ENCODE data around the gene HAT1.
"Not testable (repeated sequence)": the region's sequence is repeated elsewhere in the genome, so short reads cannot be mapped to it uniquely, and the experiment has no call there.

HAT1 gene, protein sequence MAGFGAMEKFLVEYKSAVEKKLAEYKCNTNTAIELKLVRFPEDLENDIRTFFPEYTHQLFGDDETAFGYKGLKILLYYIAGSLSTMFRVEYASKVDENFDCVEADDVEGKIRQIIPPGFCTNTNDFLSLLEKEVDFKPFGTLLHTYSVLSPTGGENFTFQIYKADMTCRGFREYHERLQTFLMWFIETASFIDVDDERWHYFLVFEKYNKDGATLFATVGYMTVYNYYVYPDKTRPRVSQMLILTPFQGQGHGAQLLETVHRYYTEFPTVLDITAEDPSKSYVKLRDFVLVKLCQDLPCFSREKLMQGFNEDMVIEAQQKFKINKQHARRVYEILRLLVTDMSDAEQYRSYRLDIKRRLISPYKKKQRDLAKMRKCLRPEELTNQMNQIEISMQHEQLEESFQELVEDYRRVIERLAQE

DNA sequence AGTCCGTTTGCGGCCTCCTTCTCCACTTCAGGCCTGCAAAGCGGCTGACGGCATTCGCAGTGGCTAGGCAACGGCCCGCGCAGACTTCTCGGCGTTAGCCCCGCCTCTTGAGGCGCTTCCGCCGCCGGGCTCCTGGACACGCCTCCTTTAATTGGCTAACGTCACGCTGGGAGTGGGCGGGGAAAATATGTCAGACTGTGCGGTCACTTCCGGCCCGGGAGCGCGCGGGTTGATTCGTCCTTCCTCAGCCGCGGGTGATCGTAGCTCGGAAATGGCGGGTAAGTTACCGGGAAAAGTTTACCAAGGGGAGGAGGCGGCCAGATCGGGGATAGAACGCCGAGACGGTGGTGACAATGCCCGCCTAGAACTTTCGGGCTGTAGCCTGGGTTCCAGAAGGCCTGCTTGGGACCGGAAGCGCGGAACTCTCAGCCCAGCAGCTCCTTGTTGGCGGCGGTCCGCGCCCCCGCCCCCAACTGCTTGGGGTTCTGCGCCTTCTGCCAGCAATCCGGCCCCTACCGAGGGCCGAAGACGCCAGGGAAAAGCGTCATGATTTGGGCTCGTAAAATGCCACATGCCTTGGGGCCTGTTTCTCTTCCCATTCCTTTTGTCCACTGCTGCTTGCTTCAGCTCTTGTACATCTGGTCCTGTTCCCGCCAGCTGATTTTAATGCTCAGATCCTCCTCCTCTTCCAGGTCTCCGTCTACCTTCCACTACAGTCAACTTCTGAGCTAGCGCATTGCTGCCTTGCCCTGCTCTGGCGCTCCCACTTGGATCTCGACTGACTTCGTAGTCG is at the start of gene HAT1:
Gene HAT1, plus strand, starts transcription at position 232 of the 793 bp plus-strand sequence. Its CDS starts 40 bp downstream, at position 272.
- DNase-seq: peak; percentile 97 to 99

DNA sequence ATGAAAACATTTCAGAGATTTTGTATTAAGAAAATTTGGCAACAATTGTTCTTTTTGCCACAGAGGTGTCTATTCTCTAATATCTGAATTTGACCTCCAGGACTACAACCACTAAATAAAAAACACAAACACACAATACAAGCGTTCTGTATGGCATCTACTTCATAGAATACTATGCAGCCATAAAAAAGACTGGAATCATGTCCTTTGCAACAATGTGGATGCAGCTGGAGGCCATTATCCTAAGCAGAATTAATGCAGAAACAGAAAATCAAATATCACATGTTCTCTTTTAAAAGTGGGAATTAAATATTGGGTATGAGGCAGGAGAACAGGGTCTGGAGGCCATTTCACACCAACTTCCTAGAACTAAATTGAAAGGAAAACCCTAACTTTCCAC is 47.7 kb upstream of the HAT1 start:
- no peak for DNase-seq

DNA sequence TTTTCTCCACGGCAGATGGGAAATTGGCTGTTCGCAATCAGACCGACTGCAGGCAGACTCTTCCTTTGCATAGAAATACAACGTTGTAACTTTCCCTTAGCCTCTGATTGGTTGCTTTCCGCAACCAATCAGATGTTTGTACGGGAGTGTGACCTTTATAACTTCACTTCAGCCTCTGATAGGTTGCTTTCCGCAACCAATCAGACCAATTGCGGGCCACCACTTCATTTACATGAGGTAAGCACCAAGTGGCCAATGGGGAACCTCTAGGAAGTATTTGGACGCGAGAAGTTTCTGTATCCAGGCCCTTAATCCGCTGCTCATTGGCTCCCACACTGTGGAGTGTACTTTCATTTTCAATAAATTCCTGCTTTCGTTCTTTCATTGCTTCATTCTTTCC is 47.3 kb upstream of the HAT1 start:
- DNase-seq: no peak

DNA sequence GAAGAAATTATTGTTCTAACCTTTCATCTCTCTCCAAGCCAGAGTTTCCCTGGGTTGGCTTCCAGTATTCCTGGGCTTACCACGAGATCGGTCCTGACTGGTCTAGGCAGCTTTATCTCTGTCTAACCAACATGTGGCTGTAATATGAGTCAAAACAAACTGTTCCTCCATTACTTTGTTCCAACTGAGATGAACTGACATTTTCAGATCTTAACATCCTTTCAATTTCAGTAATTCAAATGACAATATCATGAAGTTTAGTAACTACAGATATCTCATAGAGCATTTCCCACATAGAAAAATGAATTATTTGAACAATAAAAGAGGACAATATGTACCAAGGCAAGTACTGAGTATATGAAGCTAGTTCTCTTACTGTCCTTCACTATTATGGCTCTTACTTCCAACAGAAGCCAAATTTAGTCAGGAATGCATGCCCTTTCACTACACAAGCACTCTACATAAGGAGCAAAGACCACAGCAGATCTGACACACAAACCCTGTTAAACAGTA is 43.7 kb upstream of the HAT1 start:
- no peak for DNase-seq

DNA sequence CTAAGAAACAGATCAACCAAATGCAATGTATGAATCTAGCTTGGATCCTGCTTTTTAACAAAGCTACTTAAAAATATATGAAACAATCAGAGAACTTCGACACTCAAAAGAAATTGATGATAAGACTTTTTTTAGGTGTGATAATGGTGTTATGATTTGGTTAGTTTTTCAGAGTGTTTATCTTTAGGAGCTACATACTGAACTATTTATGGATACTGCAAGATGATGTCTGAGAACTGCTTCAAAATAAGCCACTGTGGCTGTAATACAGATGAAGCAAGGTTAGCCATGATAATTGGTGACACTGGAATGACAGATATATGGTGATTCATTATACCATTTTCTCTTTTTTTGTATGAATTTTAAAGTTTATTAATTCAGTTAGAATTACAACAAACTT is 42.4 kb upstream of the HAT1 start:
- DNase-seq: no peak

DNA sequence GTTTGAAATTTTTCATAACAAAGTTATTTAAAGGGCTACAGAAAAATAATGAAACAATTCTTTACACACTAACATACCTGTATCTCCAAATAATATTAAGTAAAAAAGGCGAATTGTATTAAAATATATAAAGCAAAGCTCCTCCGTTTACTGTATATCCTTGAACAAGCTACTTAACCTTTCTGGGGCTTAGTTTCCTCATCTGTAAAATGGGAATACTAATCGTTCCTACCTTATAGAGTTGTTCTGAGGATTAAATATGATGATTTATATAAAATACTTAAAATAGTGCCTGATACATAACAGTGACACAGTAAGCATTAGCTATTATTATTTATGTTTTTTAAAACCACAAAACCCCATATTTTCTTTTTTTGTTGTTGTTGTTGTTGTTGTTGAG is 41.5 kb upstream of the HAT1 start:
- no peak for DNase-seq

DNA sequence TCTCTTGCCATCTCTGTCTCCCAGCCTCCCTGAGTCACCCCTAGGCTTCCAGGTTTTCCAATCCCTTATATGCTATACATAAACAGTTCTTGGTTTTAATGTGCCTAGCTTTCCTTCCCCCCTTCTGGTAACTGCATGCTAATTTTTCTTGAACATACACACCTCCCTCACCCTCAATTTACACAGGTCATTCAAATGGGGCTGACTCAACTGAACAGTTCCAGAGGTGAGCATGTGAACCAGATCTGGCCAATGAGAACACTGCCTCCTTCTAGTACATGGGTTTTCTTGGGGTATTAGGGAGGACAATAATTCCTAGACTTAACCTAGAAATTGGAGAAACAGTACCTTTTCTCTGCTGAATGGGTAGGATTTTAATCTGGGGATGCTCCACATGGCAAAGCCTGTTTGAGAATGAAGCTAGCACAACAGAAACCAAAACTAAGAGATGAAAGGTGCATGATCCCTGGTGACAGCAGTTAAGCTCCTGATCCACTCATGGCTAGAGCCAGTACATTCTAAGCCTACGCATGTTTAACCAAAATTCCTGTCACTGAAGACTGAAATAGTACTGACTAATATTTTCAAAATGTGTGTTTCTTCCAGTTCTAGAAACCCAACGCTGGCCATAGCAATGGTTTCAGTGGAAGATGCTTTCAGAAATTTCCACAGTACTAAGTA is 40.0 kb upstream of the HAT1 start:
- DNase-seq: no peak

DNA sequence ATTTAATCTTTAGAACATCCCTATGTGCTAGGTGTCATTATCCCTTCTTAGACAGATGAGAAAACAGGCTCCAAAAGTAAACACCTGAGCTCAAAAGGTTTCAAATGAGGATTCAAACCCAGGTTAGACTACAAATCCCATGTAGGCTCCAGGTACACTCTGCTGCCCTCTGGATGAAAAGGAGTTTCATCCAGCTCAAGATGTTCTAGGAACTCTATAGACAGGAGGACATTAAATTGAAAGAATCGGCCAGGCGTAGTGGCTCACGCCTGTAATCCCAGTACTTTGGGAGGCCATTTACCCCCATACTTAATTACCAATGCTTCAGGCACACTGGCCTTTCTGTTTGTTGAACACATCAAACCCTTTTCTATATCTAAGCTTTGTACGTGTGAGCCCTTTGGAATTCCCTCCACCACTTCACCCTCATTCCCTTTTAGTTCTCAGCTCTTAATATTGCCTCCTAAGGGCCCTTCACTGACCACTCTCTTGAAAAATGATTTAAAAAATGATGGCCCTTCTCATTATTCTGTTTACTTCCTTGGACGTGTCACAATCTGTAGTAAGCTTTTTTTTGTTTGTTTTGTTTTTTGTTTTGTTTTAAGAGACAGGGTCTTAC is 38.9 kb upstream of the HAT1 start:
- DNase-seq: no peak

DNA sequence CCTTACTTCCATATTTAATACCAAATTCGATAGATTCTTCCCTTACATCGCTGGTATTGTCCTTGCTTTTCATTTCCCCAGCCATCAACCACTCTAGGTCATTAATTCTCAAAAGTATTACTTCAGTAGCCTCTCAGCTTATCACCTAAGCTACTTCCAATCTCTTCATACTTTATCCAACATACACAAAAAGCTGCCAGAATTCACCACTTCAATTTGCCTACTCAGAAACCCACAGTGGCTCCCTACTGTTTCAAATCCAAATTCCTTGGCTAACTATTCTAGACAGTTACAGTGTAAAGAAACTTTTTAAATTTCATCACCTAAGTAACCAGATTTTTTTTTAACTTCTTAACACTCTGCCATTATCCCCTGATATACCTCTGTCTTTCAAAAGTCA is 32.9 kb upstream of the HAT1 start:
- DNase-seq: no peak

DNA sequence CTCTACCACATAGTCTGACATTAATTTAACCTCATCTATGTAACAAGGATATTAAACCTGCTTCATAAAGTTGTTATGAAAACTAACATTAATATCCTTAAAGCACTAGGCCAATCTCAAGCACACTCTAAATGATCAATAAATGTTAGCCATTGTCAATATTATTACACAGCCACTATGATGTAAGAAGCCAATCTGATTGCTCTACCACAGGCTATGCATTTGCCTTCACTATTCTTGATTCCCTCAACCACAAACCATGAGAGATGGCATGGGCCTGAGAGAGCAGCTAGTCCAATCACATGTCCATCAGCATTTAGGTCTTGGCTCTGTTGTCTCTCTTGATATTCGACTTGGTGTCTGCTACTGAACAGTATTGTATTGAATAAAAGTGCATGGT is 32.5 kb upstream of the HAT1 start:
- DNase-seq: no peak

DNA sequence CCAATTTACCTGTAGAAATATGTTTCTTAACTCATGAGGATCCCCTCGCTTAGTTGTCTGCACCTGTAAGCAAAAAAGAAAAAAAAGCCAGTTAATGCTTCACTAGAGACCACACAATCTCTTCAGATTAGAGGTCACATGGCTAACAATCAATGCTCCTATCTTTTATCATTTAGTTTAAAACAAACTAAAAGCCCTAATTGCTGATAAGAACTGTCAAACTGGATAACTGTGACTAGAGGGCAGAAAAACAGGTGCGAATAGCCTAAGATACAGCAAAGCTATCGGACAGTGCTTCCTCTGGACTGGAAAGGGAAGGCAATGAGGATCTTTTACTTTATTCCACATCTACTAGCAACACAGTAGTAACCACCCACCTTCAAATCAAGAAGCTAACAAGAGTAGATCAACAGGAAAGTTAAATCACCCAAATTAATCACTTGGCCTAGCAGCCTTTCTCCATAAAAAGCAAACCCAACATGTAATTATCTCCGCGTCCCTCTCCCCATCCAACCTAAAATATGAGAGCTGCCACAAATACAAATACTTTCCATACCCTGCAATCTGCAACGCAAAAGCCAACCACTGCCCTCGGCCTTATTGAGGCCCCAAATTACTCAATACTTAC is 29.0 kb upstream of the HAT1 start:
- DNase-seq: no peak

DNA sequence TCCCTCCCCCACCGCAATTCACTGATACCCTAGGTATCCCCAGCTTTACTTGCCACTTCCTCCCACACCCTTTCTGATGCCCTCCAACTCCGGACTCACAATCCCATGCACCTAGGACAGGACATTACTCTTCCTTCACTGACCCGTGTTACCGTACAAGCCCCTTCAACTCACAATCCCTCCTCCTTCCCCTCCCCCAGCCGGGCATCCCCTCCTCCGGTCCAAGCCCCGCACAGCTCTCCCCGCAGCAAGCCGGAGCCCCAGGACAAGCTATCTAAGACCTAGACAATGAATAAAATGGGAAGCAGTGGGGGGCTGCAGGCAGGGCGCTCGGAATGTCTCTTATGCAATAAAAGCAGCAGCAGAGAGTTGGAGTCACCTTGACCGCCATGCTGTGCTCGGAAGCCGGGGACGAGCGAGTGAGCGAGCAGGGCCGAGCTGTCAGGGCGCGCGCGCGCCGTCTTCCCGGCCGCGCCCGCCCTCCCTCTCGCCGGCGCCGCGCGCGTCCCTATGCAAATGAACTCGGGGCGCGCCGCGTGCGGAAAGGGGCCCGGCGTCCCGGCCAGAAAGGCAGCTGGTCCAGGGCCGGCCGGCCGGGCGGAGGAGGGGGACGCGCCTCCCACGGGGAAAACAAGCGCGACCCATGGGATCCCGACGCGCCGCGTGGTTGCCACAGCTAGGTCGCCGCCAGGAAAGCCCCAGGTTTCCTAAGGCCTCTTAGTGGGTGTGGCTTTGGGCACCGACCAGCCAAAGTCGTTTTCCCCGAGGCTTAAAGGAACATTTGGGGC is 28.2 kb upstream of the HAT1 start, which contains the start of gene SLC25A12:
Gene SLC25A12, minus strand, starts transcription at position 421 of the 788 bp plus-strand sequence. Its CDS starts 30 bp downstream, at position 391.
- peak; percentile 60 to 70 for DNase-seq

DNA sequence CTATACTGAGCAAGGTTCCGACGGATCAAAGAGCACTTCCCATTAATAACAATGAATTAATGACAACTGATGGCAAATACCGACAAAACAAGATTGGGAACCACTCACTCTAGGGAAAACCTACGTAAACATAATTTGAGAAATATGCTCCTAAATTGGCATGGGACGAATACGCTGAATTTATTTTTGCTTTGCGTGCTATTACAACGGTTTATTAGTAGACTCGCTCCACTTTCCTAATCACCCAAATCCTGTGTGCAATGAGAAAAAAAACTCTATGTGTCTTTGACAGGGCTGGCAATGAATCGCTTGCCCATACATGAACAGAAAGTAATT is 27.7 kb upstream of the HAT1 start:
- DNase-seq: no peak

DNA sequence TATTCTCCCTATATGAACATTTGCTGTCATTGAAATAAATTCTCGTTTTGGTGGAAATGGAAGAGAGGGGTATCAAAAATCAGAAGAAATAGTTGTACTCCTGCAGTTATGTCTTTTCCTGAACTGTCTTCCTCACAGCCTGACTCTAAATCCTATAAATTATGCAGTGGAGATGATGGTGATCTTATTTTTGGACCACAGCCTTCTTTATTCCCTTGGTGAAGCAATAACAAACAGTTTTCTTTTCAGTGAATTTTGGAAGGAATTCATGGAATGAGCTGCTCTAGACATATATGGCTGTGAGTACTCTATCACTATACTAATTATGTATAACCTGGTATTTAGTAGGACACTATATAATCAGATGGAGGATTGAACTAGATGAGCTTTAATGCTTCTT is 26.5 kb upstream of the HAT1 start:
- DNase-seq: no peak

DNA sequence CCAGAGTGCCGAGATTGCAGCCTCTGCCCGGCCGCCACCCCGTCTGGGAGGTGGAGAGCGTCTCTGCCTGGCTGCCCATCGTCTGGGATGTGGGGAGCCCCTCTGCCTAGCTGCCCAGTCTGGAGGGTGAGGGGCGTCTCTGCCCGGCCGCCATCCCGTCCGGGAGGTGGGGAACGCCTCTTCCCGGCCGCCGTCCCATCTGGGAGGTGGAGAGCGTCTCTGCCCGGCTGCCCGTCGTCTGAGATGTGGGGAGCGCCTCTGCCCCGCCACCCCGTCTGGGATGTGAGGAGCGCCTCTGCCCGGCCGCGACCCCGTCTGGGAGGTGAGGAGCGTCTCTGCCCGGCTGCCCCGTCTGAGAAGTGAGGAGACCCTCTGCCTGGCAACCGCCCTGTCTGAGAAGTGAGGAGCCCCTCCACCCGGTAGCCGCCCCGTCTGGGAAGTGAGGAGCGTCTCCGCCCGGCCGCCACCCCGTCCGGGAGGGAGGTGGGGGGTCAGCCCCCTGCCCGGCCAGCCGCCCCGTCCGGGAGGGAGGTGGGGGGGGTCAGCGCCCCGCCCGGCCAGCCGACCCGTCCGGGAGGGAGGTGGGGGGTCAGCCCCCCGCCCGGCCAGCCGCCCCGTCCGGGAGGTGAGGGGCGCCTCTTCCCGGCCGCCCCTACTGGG is 22.5 kb upstream of the HAT1 start:
- DNase-seq: not testable (repeated sequence)

DNA sequence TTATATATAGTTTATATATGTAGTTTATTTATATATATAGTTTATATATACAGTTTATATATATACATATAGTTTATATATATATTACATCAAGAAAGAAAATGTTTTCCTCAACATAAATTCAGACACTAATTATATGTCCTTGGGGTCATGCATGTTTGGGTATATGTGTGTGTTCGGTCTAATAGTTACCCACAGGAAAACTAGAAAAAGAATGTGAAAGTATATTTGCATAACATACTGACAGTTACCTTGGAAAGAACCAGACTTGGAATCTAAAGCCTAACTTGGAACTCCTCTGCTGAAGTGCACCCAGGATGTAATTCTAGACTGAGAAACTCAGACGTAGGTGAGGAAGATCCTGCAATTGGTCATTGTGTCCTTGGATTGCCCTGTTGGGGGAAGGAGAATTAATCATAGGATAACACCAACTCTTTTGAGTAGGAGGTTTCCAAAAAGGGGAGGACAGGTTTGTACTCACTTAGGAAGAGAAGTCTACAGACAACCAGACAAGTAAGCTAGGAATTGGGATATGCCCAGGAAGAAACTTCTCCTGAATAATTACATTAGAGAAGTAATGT is 19.3 kb upstream of the HAT1 start:
- DNase-seq: no peak

DNA sequence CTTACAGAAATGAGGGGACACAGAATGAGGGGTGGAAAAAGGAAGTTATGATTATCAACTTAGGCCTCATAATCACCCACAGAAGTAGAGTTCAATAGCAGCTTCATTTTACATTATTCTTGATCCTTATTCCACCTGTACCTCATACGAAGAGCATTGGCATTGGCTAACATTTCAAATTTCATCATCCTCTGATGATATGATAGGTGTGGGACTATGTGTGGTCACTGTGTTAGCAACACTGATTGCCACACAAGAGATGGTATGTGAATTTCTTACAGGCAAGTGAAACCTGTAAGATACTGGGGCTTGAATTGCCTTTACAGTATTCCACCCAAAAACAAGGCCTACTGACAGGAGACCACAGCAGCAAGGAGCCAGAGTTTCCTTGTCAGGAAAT is 14.0 kb upstream of the HAT1 start:
- no peak for DNase-seq

DNA sequence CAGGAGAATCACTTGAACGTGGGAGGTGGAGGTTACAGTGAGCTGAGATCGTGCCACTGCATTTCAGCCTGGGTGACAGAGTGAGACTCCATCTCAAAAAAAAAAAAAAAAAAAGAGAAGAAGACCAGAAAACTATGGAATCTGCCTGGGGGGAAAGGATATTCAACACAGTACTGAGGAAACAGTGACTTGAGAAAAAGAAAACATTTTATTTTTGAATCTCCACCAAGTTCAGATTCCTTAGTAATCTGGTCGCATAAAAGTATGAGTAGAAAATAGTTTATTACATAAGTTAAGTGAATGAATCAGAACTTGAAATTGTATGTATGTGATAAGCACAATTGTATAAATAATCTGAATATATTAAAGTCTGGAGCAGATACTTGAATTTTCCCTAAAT is 13.0 kb upstream of the HAT1 start:
- no peak for DNase-seq

DNA sequence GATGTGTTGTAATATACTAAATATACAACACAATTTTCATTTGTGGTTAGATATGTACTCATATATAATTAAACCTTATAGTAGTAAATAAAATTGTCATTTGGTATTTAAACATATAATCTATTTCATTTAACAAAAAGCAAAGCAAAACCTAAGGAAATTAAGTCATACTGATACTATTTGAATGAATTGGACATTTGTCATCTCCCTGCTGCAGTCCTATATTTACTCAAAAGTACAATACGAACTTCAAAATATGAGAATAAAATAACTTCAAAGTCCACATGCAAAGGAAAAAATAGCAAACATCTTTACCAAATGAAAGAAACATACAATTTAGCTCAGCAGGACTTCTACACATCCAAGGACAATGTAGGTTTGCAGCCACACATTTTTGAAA is 11.8 kb upstream of the HAT1 start:
- DNase-seq: no peak

DNA sequence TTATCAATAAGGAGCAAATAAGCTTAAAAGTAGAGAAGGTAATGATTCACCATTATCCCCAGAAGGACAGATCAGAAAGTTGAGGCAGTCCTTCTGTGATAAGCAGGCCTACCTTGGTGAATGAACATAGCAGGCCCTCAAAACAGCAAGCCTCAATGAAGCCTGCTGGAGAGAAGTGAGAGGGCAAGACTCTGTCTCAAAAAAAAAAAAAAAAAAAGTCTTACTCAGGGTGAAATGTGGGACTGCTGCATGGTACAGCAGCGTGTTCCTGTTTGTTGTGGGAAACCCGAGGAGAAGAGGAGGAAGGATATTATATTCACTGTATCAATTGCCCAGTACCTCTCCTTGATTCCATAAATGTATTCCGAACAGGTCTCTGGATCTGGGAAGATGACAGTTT is 8.7 kb upstream of the HAT1 start:
- DNase-seq: no peak

DNA sequence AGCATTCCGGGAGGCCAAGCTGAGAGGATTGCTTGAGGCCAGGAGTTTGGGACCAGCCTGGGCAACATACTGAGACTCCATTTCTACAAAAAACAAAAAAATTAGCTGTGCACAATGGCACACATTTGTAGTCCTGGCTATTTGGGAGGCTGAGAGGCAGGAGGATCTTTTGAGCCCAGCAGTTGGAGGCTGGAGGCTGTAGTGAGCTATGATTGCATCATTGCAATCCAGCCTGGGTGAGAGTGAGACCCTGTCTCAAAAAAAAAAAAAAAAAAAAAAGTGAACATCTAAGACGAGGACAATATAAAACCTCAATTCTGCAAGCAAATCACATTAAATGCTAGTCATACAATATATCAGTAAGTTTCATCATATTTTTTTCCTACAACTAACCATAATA is 2.8 kb upstream of the HAT1 start:
- no peak for DNase-seq
